WTC11 (cell line): ENCODE measurements around the gene ZNHIT3. TPM values are rescaled to one million over a fixed set of nuclear protein-coding genes. Genes with fewer than 3 reads are reported as not detected.

ENCODE experiments used
- CBFB ChIP-seq: sonication (generic); formaldehyde crosslinking; IDR thresholded peaks from 2 replicates; pipeline ENCODE4 v1.8.1; 2022; ENCODE audit warnings: mild to moderate bottlenecking, low read depth, missing genetic modification reagents
- ELF4 ChIP-seq: sonication (generic); formaldehyde crosslinking; IDR thresholded peaks from 2 replicates; pipeline ENCODE4 v1.8.1; 2022; ENCODE audit warnings: low read depth, mild to moderate bottlenecking, moderate library complexity, missing genetic modification reagents
- ESRRA ChIP-seq: sonication (generic); formaldehyde crosslinking; IDR thresholded peaks from 2 replicates; pipeline ENCODE4 v1.8.1; 2022; ENCODE audit warnings: mild to moderate bottlenecking, missing genetic modification reagents, borderline replicate concordance
- FOXJ3 ChIP-seq: sonication (generic); formaldehyde crosslinking; IDR thresholded peaks from 2 replicates; pipeline ENCODE4 v1.9.0; 2021; ENCODE audit warnings: missing genetic modification reagents, mild to moderate bottlenecking, borderline replicate concordance
- FOXP1 ChIP-seq: sonication (generic); formaldehyde crosslinking; IDR thresholded peaks from 2 replicates; pipeline ENCODE4 v1.8.0; 2022; ENCODE audit warnings: missing genetic modification reagents, mild to moderate bottlenecking, moderate library complexity, borderline replicate concordance
- JUN ChIP-seq: sonication (generic); formaldehyde crosslinking; IDR thresholded peaks from 2 replicates; pipeline ENCODE4 v1.8.0; 2023; ENCODE audit warnings: mild to moderate bottlenecking, missing genetic modification reagents
- MXD4 ChIP-seq: fragments of 250-450 bp; sonication (Bioruptor Pico); IDR thresholded peaks from 2 replicates; pipeline ENCODE4 v1.8.0; 2021; ENCODE audit warnings: mild to moderate bottlenecking, moderate library complexity, borderline replicate concordance
- MYBL2 ChIP-seq: sonication (generic); formaldehyde crosslinking; IDR thresholded peaks from 2 replicates; pipeline ENCODE4 v1.8.1; 2023; ENCODE audit warnings: mild to moderate bottlenecking, moderate library complexity, missing genetic modification reagents
- NFE2L1 ChIP-seq: sonication (generic); formaldehyde crosslinking; IDR thresholded peaks from 2 replicates; pipeline ENCODE4 v1.8.1; 2023; ENCODE audit warnings: missing genetic modification reagents
- NFYB ChIP-seq: sonication (generic); formaldehyde crosslinking; conservative IDR thresholded peaks from 2 replicates; pipeline ENCODE4 v1.8.0; 2022; ENCODE audit warnings: low read depth, missing genetic modification reagents
- RORB ChIP-seq: fragments of 250-450 bp; sonication (Bioruptor Pico); IDR thresholded peaks from 2 replicates; pipeline ENCODE4 v1.9.0; 2021; ENCODE audit warnings: mild to moderate bottlenecking
- TCF7 ChIP-seq: sonication (generic); formaldehyde crosslinking; IDR thresholded peaks from 2 replicates; pipeline ENCODE4 v1.8.0; 2022; ENCODE audit warnings: mild to moderate bottlenecking, low read depth, missing genetic modification reagents, moderate library complexity
- TEAD1 ChIP-seq: sonication (generic); formaldehyde crosslinking; IDR thresholded peaks from 2 replicates; pipeline ENCODE4 v1.8.0; 2022; ENCODE audit warnings: mild to moderate bottlenecking, missing genetic modification reagents
- ZBTB21 ChIP-seq: sonication (generic); formaldehyde crosslinking; IDR thresholded peaks from 2 replicates; pipeline ENCODE4 v1.8.1; 2023; ENCODE audit warnings: mild to moderate bottlenecking, missing genetic modification reagents, borderline replicate concordance
- ZNF396 ChIP-seq: fragments of 250-450 bp; sonication (Bioruptor Pico); IDR thresholded peaks from 2 replicates; pipeline ENCODE4 v1.8.0; 2021; ENCODE audit warnings: mild to moderate bottlenecking, moderate library complexity, borderline replicate concordance
- ZNF416 ChIP-seq: fragments of 250-450 bp; sonication (Bioruptor Pico); IDR thresholded peaks from 2 replicates; pipeline ENCODE4 v1.9.0; 2021; ENCODE audit warnings: mild to moderate bottlenecking, inconsistent platforms
- ZNF423 ChIP-seq: fragments of 250-450 bp; sonication (Bioruptor Pico); IDR thresholded peaks from 2 replicates; pipeline ENCODE4 v2.1.2; 2022; ENCODE audit warnings: mild to moderate bottlenecking, moderate library complexity
- total RNA-seq: library from RNA; stranded (reverse); gene quantifications from 3 replicates; pipeline ENCODE4 v1.2.3, GENCODE V29; 2021
- TF ChIP-seq, protein P1 (sequence below): sonication (generic); formaldehyde crosslinking; conservative IDR thresholded peaks from 2 replicates; pipeline ENCODE4 v1.8.1; 2022; ENCODE audit warnings: mild to moderate bottlenecking, missing genetic modification reagents
- TF ChIP-seq, protein P2 (sequence below): fragments of 250-450 bp; sonication (Bioruptor Pico); IDR thresholded peaks from 2 replicates; pipeline ENCODE4 v2.1.2; 2022; ENCODE audit warnings: mild to moderate bottlenecking, moderate library complexity
- TF ChIP-seq, protein P3 (sequence below): sonication (generic); formaldehyde crosslinking; IDR thresholded peaks from 2 replicates; pipeline ENCODE4 v1.8.0; 2023; ENCODE audit warnings: missing genetic modification reagents
- TF ChIP-seq, protein P4 (sequence below): sonication (generic); formaldehyde crosslinking; IDR thresholded peaks from 2 replicates; pipeline ENCODE4 v1.8.1; 2023; ENCODE audit warnings: mild to moderate bottlenecking, moderate library complexity, missing genetic modification reagents
- TF ChIP-seq, protein P5 (sequence below): sonication (generic); formaldehyde crosslinking; IDR thresholded peaks from 2 replicates; pipeline ENCODE4 v1.8.0; 2023; ENCODE audit warnings: mild to moderate bottlenecking, missing genetic modification reagents
- TF ChIP-seq, protein P6 (sequence below): sonication (generic); formaldehyde crosslinking; conservative IDR thresholded peaks from 2 replicates; pipeline ENCODE4 v1.8.1; 2023; ENCODE audit warnings: mild to moderate bottlenecking, low read depth, missing genetic modification reagents, moderate library complexity

Gene ZNHIT3
- total RNA-seq, 1 experiment from 2014 or later = 47.0 TPM

DNA sequence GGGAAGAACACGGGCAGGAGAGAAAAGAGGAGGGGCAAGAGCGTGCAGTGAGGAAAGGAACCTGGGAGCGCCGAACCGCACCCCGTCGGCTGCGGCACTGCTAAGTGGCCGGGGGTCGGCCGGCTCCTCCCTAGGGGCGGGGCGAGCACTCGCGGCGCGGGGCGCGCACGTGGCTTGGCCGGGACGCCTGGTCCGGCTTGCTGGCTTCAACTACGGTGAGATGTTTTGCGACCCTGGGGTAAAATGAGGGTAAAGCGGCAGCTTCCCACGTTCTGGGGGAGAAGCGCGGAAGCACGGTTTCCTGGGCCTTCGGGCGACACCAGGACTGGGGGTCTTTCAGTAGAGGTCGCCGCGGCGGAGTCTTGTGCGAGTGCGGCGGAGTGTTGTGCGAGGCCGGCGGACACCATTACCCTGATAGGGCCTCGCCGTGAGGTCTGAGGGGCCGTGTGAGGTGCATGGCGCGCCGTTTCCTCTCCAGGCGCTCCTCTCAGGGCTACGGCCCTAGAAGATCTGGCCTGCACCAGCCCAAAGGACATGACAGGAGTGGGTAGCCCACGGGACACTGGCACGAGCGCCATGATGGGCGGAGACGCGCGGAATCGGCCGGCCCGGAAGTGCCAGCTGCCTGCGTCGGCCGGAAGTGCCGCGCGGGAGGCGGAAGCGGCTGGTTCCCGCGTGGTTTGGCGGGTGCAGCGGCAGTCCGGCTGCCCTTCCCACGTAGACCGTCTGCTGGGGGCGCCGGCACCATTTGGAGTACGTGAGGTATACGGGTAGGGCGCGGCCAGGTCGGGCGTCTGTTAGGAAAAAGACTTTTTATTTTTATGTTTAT lies 48.6 kb downstream of the ZNHIT3 start, which contains the start of the genes MYO19 and PIGW (continued):
- TF ChIP-seq, protein P1, sequence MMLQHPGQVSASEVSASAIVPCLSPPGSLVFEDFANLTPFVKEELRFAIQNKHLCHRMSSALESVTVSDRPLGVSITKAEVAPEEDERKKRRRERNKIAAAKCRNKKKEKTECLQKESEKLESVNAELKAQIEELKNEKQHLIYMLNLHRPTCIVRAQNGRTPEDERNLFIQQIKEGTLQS (CRISPR knock-in tag) = peak; percentile 57; the same call in 1 of the 2 replicates
- TF ChIP-seq MYBL2 (CRISPR knock-in tag) = peak; percentile 75
- TF ChIP-seq FOXP1 (CRISPR knock-in tag) = peak; percentile 87
- TF ChIP-seq NFE2L1 = peak; percentile 82
- no peak for TF ChIP-seq RORB
- 0 out of 2 replicates have a peak, but pooled peaks have one; percentile 17 for TF ChIP-seq ZNF416 (CRISPR knock-in tag)
- TF ChIP-seq, protein P2, sequence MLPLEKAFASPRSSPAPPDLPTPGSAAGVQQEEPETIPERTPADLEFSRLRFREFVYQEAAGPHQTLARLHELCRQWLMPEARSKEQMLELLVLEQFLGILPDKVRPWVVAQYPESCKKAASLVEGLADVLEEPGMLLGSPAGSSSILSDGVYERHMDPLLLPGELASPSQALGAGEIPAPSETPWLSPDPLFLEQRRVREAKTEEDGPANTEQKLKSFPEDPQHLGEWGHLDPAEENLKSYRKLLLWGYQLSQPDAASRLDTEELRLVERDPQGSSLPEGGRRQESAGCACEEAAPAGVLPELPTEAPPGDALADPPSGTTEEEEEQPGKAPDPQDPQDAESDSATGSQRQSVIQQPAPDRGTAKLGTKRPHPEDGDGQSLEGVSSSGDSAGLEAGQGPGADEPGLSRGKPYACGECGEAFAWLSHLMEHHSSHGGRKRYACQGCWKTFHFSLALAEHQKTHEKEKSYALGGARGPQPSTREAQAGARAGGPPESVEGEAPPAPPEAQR = no peak
- TF ChIP-seq TEAD1 (CRISPR knock-in tag) = peak; percentile 62; the same call in 1 of the 2 replicates
- TF ChIP-seq, protein P3, sequence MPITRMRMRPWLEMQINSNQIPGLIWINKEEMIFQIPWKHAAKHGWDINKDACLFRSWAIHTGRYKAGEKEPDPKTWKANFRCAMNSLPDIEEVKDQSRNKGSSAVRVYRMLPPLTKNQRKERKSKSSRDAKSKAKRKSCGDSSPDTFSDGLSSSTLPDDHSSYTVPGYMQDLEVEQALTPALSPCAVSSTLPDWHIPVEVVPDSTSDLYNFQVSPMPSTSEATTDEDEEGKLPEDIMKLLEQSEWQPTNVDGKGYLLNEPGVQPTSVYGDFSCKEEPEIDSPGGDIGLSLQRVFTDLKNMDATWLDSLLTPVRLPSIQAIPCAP (CRISPR knock-in tag) = 0 out of 2 replicates have a peak, but pooled peaks have one; percentile 6
- no peak for TF ChIP-seq MXD4
- TF ChIP-seq ELF4 (CRISPR knock-in tag) = 0 out of 2 replicates have a peak, but pooled peaks have one; percentile 17
- TF ChIP-seq, protein P4, sequence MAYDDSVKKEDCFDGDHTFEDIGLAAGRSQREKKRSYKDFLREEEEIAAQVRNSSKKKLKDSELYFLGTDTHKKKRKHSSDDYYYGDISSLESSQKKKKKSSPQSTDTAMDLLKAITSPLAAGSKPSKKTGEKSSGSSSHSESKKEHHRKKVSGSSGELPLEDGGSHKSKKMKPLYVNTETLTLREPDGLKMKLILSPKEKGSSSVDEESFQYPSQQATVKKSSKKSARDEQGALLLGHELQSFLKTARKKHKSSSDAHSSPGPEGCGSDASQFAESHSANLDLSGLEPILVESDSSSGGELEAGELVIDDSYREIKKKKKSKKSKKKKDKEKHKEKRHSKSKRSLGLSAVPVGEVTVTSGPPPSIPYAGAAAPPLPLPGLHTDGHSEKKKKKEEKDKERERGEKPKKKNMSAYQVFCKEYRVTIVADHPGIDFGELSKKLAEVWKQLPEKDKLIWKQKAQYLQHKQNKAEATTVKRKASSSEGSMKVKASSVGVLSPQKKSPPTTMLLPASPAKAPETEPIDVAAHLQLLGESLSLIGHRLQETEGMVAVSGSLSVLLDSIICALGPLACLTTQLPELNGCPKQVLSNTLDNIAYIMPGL (CRISPR knock-in tag) = no peak; the same call in 1 of the 2 replicates
- TF ChIP-seq, protein P5, sequence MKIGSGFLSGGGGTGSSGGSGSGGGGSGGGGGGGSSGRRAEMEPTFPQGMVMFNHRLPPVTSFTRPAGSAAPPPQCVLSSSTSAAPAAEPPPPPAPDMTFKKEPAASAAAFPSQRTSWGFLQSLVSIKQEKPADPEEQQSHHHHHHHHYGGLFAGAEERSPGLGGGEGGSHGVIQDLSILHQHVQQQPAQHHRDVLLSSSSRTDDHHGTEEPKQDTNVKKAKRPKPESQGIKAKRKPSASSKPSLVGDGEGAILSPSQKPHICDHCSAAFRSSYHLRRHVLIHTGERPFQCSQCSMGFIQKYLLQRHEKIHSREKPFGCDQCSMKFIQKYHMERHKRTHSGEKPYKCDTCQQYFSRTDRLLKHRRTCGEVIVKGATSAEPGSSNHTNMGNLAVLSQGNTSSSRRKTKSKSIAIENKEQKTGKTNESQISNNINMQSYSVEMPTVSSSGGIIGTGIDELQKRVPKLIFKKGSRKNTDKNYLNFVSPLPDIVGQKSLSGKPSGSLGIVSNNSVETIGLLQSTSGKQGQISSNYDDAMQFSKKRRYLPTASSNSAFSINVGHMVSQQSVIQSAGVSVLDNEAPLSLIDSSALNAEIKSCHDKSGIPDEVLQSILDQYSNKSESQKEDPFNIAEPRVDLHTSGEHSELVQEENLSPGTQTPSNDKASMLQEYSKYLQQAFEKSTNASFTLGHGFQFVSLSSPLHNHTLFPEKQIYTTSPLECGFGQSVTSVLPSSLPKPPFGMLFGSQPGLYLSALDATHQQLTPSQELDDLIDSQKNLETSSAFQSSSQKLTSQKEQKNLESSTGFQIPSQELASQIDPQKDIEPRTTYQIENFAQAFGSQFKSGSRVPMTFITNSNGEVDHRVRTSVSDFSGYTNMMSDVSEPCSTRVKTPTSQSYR (CRISPR knock-in tag) = peak; percentile 36; the same call in 1 of the 2 replicates
- TF ChIP-seq FOXJ3 (CRISPR knock-in tag) = peak; percentile 66; the same call in 1 of the 2 replicates
- no peak for TF ChIP-seq ZNF423 (CRISPR knock-in tag)
- no peak for TF ChIP-seq ZNF396
- TF ChIP-seq ZBTB21 (CRISPR knock-in tag) = 0 out of 2 replicates have a peak, but pooled peaks have one; percentile 57
- TF ChIP-seq TCF7 (CRISPR knock-in tag) = peak; percentile 82
- TF ChIP-seq, protein P6, sequence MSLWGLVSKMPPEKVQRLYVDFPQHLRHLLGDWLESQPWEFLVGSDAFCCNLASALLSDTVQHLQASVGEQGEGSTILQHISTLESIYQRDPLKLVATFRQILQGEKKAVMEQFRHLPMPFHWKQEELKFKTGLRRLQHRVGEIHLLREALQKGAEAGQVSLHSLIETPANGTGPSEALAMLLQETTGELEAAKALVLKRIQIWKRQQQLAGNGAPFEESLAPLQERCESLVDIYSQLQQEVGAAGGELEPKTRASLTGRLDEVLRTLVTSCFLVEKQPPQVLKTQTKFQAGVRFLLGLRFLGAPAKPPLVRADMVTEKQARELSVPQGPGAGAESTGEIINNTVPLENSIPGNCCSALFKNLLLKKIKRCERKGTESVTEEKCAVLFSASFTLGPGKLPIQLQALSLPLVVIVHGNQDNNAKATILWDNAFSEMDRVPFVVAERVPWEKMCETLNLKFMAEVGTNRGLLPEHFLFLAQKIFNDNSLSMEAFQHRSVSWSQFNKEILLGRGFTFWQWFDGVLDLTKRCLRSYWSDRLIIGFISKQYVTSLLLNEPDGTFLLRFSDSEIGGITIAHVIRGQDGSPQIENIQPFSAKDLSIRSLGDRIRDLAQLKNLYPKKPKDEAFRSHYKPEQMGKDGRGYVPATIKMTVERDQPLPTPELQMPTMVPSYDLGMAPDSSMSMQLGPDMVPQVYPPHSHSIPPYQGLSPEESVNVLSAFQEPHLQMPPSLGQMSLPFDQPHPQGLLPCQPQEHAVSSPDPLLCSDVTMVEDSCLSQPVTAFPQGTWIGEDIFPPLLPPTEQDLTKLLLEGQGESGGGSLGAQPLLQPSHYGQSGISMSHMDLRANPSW (CRISPR knock-in tag) = no peak
- TF ChIP-seq ESRRA (CRISPR knock-in tag) = peak; percentile 78; the same call in 1 of the 2 replicates
- TF ChIP-seq JUN (CRISPR knock-in tag) = peak; percentile 86; the same call in 1 of the 2 replicates
- TF ChIP-seq NFYB = 0 out of 2 replicates have a peak, but pooled peaks have one; percentile 24
- peak; percentile 15; the same call in 1 of the 2 replicates for TF ChIP-seq CBFB
